Glutamatergic neuron (in vitro differentiated cells): ENCODE data around the gene C5orf58. TPM values are rescaled to one million over a fixed set of nuclear protein-coding genes. Genes with fewer than 3 reads are reported as not detected.

Experiments used
- DNase-seq: peaks from one replicate; pipeline ENCODE4 v3.0.0; 2022
- H3K27ac Mint-ChIP-seq: one replicate; pipeline ENCODE4 v1.8.0; 2020; ENCODE audit warnings: mild to moderate bottlenecking, mixed read lengths, inconsistent platforms; ENCODE audit not compliant: unreplicated experiment
- H3K27me3 Mint-ChIP-seq: one replicate; pipeline ENCODE4 v1.8.0; 2020; ENCODE audit warnings: mild to moderate bottlenecking, moderate library complexity, mixed read lengths, inconsistent platforms; ENCODE audit not compliant: unreplicated experiment
- H3K36me3 Mint-ChIP-seq: one replicate; pipeline ENCODE4 v1.8.0; 2020; ENCODE audit warnings: mild to moderate bottlenecking, mixed read lengths, inconsistent platforms; ENCODE audit not compliant: unreplicated experiment
- H3K4me1 Mint-ChIP-seq: one replicate; pipeline ENCODE4 v1.8.0; 2020; ENCODE audit warnings: mild to moderate bottlenecking, low read depth, mixed read lengths, inconsistent platforms; ENCODE audit not compliant: unreplicated experiment
- H3K4me3 Mint-ChIP-seq: one replicate; pipeline ENCODE4 v1.8.0; 2020; ENCODE audit warnings: mild to moderate bottlenecking, mixed read lengths, inconsistent platforms; ENCODE audit not compliant: unreplicated experiment
- H3K9me3 Mint-ChIP-seq: one replicate; pipeline ENCODE4 v1.8.0; 2020; ENCODE audit warnings: mild to moderate bottlenecking, moderate library complexity, mixed read lengths, inconsistent platforms; ENCODE audit not compliant: unreplicated experiment
- CTCF ChIP-seq: fragments of 200-600 bp; sonication (generic); IDR thresholded peaks from one replicate; pipeline ENCODE4 v1.5.0; 2021; ENCODE audit not compliant: partially characterized antibody, unreplicated experiment
- total RNA-seq: library from RNA; stranded (reverse); fragmentation: NEBNext Ultra II Directional; extraction: Animal tissue kit (Norgen Biotek cat#: 25700); gene quantifications from one replicate; pipeline ENCODE4 v1.2.1, GENCODE V29; 2021; ENCODE audit not compliant: unreplicated experiment

The C5orf58 gene
- total RNA-seq, 1 donor from 2014 or later, result not detected

- Mint-ChIP-seq H3K4me1 (no peaks in the 10 kb centered on the region), H3K4me3 (no peak overlapping the region), H3K9me3 (peaks cover 3% of the 10 kb centered on the region), H3K36me3 (peaks cover 14% of the 10 kb centered on the region), H3K27me3 (peaks cover 9% of the 10 kb centered on the region), H3K27ac (no peak overlapping the region)
- no peak for DNase-seq
- no peak for TF ChIP-seq CTCF
Observed at GRCh38 chr5:170289121-170289520, 56.3 kb downstream of the C5orf58 start.

DNA sequence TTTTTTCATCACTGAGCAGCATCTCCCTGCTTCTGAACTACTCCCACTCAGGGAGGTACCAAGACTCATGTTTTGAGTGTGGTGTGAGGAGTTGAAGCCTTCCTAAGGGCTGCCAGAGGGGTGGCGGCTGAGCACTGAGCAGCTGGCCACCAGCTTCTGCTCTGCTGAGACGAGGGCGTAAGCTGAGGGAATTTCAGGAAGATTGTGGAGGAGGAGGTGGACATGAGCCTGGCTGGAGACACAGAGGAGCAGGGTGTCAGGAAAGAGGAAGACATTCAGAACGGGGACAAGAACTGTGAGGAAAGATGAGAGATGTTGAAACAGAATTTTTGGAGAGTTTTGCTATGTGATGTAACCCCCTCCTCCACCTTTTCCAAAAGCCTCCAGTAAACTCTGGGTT lies 57.0 kb downstream of the C5orf58 start:
- TF ChIP-seq CTCF, result no peak
- Mint-ChIP-seq H3K36me3 (peaks cover 14% of the 10 kb centered on the region), H3K27ac (no peak overlapping the region), H3K4me1 (no peaks in the 10 kb centered on the region), H3K9me3 (peaks cover 3% of the 10 kb centered on the region), H3K4me3 (no peak overlapping the region), H3K27me3 (peaks cover 9% of the 10 kb centered on the region)
- no peak for DNase-seq

GRCh38 chr5:170290498-170290897 lies 57.7 kb downstream of the C5orf58 start:
- no peak for TF ChIP-seq CTCF
- Mint-ChIP-seq H3K27ac (no peak overlapping the region), H3K9me3 (peaks cover 3% of the 10 kb centered on the region), H3K4me3 (no peak overlapping the region), H3K27me3 (peaks cover 9% of the 10 kb centered on the region), H3K4me1 (no peaks in the 10 kb centered on the region), H3K36me3 (peaks cover 14% of the 10 kb centered on the region)
- DNase-seq, result no peak

DNA sequence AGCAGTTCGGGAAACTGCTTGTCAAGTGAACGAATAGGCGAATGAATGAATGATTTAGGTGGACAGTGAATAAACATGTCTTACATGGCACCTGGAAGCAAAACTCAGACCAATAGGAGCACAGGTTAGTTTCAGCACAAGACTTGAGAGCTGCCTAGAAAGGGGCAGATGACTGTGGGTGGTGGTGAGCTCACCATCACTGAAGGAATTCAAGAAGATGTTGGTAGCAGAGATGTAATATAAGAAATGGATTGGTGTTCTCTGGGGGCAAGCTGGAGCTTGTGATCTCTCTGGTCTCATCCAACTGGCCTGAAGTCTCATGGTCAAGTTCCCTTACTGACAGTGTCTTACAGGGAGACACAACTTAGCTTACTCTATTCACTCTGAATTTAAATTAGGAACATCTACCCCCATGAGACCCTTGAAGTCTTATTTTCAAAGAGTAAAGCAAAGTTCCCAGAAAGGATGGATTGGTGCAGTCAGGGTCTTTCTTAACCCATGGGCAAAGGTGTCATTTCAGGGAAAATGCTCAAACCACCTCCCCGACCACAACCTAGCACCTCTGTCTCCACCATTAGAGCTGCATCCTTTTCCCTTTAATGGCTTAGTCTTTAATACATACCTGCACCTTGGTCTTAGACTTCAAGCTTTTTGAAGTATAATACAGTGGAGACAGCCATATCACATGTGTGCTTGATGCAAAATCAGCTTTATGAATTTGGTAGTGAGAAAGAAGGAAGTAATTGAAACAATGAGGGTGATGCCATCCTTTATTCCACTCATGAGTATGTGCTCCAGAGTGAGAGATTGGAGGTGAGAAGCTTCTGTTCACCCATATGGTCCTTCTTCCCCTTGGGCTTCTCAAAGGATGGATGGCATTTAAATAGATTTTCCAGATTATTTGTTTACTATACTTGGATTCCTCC lies 59.7 kb downstream of the C5orf58 start:
- no peak for DNase-seq
- Mint-ChIP-seq H3K9me3 (peaks cover 3% of the 10 kb centered on the region), H3K36me3 (peaks cover 5% of the 10 kb centered on the region), H3K4me3 (no peak overlapping the region), H3K4me1 (no peaks in the 10 kb centered on the region), H3K27ac (no peak overlapping the region), H3K27me3 (peaks cover 8% of the 10 kb centered on the region)
- TF ChIP-seq CTCF, result no peak

GRCh38 chr5:170293273-170293672 lies 60.5 kb downstream of the C5orf58 start:
- H3K4me3 Mint-ChIP-seq, result no peak overlapping the region
- H3K27me3 Mint-ChIP-seq, result peaks cover 8% of the 10 kb centered on the region
- TF ChIP-seq CTCF, result no peak
- DNase-seq, result no peak
- H3K27ac Mint-ChIP-seq, result no peak overlapping the region
- no peaks in the 10 kb centered on the region for H3K4me1 Mint-ChIP-seq
- peaks cover 3% of the 10 kb centered on the region for H3K9me3 Mint-ChIP-seq
- no peaks in the 10 kb centered on the region for H3K36me3 Mint-ChIP-seq
